Osteoblast (primary cell): ENCODE data around the gene HES1. TPM values are rescaled to one million over a fixed set of nuclear protein-coding genes. Genes with fewer than 3 reads are reported as not detected.
A peak's percentile ranks its signal among the peaks of the same experiment; 100 is the strongest.

Source experiments
- DNase-seq: peaks from one replicate; pipeline ENCODE4 v3.0.0; 2011; ENCODE audit warnings: low spot score, mixed read lengths; ENCODE audit not compliant: insufficient read length; ENCODE audit errors: missing footprints
- H2AFZ ChIP-seq: 2 replicates; pipeline ENCODE4 v1.6.0; 2011; ENCODE audit warnings: mild to moderate bottlenecking, low read length
- H3K27ac ChIP-seq: 2 replicates; pipeline ENCODE4 v1.5.1; 2011; ENCODE audit warnings: mild to moderate bottlenecking, low read depth, low read length, moderate library complexity
- H3K27me3 ChIP-seq: 2 replicates; pipeline ENCODE4 v1.6.0; 2012; ENCODE audit warnings: mild to moderate bottlenecking, control low read depth, inconsistent platforms, low read length, moderate library complexity; ENCODE audit not compliant: insufficient read depth
- H3K36me3 ChIP-seq: 2 replicates; pipeline ENCODE4 v1.5.1; 2011; ENCODE audit warnings: mild to moderate bottlenecking, low read length, control low read depth, moderate library complexity; ENCODE audit not compliant: insufficient read depth
- H3K4me1 ChIP-seq: 2 replicates; pipeline ENCODE4 v1.5.1; 2011; ENCODE audit warnings: mild to moderate bottlenecking, low read length, control low read depth, moderate library complexity; ENCODE audit not compliant: insufficient read depth
- H3K4me2 ChIP-seq: 2 replicates; pipeline ENCODE4 v1.6.0; 2011; ENCODE audit warnings: mild to moderate bottlenecking, low read length; ENCODE audit not compliant: insufficient read depth
- H3K4me3 ChIP-seq: fragments of 200-600 bp; sonication (generic); 3 replicates; pipeline ENCODE4 v1.5.1; 2012; ENCODE audit warnings: mild to moderate bottlenecking, low read length, inconsistent platforms; ENCODE audit not compliant: insufficient read depth
- H3K79me2 ChIP-seq: 2 replicates; pipeline ENCODE4 v1.6.0; 2012; ENCODE audit warnings: mild to moderate bottlenecking, low read length, control low read depth, inconsistent platforms; ENCODE audit not compliant: insufficient read depth
- H3K9me3 ChIP-seq: 2 replicates; pipeline ENCODE4 v1.5.1; 2011; ENCODE audit warnings: low read depth, low read length, control low read depth
- H4K20me1 ChIP-seq: 2 replicates; pipeline ENCODE4 v1.6.0; 2012; ENCODE audit warnings: mild to moderate bottlenecking, low read length, control low read depth; ENCODE audit not compliant: insufficient read depth
- total RNA-seq: library from RNA; depleted of rRNA; stranded (reverse); fragments of >200 nt; gene quantifications from 2 replicates; pipeline ENCODE4 v1.2.3, GENCODE V29; 2012
- TF ChIP-seq, protein P1 (sequence below): IDR thresholded peaks from 2 replicates; pipeline ENCODE4 v1.5.1; 2011; ENCODE audit warnings: mild to moderate bottlenecking, low read depth, low read length, moderate library complexity; ENCODE audit errors: extremely low read depth

HES1 gene
- total RNA-seq, 1 donor, result 4.7 TPM

DNA sequence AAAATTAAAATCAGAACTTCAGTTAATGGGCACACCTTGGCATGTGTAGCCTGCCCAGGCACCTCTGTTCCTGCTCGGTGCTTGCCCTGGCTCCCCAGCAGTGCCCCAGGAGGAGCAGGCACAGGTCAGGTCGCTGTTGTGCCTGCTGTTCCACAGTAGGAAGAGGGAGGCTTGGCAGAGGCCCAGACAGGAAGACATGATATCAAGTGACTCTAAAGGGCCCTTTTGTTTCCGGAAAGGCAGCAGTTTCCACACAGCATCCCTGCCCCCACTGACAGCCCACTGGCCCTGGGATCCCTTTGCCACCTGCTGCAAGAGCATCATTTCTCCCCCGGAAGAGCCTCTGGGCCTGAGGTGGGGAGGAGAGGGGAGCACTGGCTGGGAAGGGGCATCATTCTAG lies 40.5 kb upstream of the HES1 start:
- Histone ChIP-seq H4K20me1 (no peaks in the 10 kb centered on the region), H3K4me1 (peaks cover 4% of the 10 kb centered on the region), H3K4me2 (no peak overlapping the region), H2AFZ (no peak overlapping the region), H3K9me3 (no peaks in the 10 kb centered on the region), H3K4me3 (no peak overlapping the region), H3K27me3 (peaks cover 25% of the 10 kb centered on the region), H3K36me3 (no peaks in the 10 kb centered on the region), H3K79me2 (no peaks in the 10 kb centered on the region), H3K27ac (no peak overlapping the region)
- no peak for DNase-seq
- TF ChIP-seq, protein P1, sequence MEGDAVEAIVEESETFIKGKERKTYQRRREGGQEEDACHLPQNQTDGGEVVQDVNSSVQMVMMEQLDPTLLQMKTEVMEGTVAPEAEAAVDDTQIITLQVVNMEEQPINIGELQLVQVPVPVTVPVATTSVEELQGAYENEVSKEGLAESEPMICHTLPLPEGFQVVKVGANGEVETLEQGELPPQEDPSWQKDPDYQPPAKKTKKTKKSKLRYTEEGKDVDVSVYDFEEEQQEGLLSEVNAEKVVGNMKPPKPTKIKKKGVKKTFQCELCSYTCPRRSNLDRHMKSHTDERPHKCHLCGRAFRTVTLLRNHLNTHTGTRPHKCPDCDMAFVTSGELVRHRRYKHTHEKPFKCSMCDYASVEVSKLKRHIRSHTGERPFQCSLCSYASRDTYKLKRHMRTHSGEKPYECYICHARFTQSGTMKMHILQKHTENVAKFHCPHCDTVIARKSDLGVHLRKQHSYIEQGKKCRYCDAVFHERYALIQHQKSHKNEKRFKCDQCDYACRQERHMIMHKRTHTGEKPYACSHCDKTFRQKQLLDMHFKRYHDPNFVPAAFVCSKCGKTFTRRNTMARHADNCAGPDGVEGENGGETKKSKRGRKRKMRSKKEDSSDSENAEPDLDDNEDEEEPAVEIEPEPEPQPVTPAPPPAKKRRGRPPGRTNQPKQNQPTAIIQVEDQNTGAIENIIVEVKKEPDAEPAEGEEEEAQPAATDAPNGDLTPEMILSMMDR, result no peak

DNA sequence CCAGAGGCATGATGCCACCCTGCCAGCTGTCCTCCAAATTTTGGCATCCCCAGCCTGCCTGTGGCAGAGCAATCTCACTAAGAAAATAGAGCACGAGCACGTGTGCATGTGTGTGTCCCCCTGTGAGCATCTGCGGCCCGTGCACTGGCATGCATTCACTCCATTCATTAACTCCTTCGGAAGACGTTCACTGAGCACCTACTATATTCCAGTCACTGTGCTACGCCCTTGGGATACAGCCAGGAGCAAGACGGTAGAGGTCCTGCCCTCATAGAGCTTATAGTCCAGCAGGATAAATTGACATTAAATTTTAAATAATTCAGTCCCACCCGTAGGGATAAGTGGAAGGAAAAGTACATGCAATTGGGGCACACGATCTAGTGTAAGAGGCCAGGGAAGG lies 40.0 kb upstream of the HES1 start:
- Histone ChIP-seq H4K20me1 (no peaks in the 10 kb centered on the region), H3K4me2 (no peak overlapping the region), H3K27ac (no peak overlapping the region), H3K36me3 (no peaks in the 10 kb centered on the region), H3K9me3 (no peaks in the 10 kb centered on the region), H3K79me2 (no peaks in the 10 kb centered on the region), H3K4me1 (peaks cover 4% of the 10 kb centered on the region), H2AFZ (no peak overlapping the region), H3K4me3 (no peak overlapping the region), H3K27me3 (peaks cover 29% of the 10 kb centered on the region)
- TF ChIP-seq, protein P1, result no peak
- no peak for DNase-seq

DNA sequence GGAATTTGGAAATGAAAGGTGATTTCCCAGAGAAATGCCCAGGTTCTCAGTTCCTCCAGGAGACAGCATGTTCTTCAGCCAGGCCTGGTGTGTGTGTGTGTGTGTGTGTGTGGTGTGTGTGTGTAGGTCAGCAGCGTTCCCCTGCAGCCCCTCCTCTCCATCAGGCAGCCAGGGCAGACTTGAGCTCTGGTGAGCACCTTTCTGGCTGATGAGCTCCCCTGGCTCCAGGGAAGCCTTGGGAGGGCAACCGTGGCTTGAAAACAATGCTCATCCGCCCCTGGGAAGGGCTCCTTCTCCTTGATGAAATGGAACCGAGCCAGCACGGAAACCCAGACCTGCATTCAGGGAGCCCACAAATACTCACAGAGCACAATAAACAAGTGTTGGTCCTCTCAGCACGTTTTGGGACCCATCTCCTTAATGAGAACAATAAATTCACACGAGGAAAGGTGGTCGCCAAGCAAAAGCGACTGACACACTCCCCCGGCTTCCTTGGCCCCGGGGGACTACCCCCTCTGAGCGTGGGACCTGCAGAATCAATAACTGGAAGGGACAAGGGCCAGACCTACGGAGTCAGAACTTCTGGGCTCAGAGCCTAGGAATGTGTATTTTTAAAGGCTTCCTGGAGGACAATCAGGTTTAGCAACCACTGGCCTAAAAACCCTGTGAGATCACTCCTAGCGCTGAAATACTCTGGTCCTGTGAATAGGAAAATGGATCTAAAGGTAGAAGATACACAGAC lies 38.6 kb upstream of the HES1 start:
- H3K4me3 ChIP-seq, result no peak overlapping the region
- no peaks in the 10 kb centered on the region for H3K4me1 ChIP-seq
- no peaks in the 10 kb centered on the region for H4K20me1 ChIP-seq
- peaks cover 37% of the 10 kb centered on the region for H3K27me3 ChIP-seq
- DNase-seq, result no peak
- no peaks in the 10 kb centered on the region for H3K79me2 ChIP-seq
- H3K36me3 ChIP-seq, result no peaks in the 10 kb centered on the region
- no peaks in the 10 kb centered on the region for H3K9me3 ChIP-seq
- TF ChIP-seq, protein P1, result no peak
- no peak overlapping the region for H3K4me2 ChIP-seq
- no peak overlapping the region for H2AFZ ChIP-seq
- no peak overlapping the region for H3K27ac ChIP-seq

DNA sequence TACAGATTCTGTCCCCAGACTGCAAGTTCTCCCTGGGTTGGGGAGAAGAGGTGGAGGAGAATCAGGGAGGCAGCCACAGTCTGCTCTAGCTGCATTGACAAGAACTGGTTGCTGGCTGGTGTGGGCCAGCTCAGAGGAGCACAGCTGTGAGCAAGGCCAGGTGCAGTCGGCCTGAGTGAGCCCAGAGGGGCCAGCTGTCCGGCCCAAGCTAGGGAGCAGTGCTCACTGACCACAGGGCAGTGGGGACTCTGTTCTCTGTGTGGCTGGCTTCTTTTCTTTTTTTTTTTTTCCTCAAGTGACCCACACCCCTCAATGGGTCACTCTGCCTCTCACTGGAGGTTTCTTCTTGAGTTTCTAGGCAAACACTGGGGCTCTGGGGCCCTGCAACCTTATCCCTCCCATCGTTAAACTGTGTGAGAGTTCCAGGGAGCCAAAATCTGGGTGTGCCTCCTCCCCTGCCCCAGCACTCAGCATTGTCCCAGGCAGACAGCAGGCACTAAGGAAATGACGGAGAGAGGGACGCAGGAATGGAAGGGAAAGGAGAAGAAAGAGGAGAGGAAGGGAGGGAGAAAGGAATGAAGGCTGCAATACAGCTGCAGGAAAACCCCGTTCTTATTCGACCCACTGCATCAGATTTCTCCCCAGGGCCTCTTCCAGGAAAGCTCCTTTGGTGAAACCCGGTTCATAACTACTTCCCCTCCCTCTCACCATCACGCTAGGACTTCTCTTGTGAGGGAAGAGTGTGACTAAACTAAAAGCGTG lies 37.7 kb upstream of the HES1 start:
- Histone ChIP-seq H3K4me1 (no peaks in the 10 kb centered on the region), H3K4me3 (no peak overlapping the region), H4K20me1 (no peaks in the 10 kb centered on the region), H3K9me3 (no peaks in the 10 kb centered on the region), H3K27ac (no peak overlapping the region), H2AFZ (peak overlapping the region; percentile 35), H3K27me3 (peaks cover 43% of the 10 kb centered on the region), H3K4me2 (no peak overlapping the region), H3K79me2 (no peaks in the 10 kb centered on the region), H3K36me3 (no peaks in the 10 kb centered on the region)
- peak; percentile 73 for DNase-seq
- TF ChIP-seq, protein P1, result no peak
